ENCODE measurements around the gene FGF22.

- no peak for TF ChIP-seq CTCF (IDR thresholded peaks at IDR 0.05; ENCODE audit: low read depth, low read length)
- no peak for TF ChIP-seq MAX (IDR thresholded peaks at IDR 0.05; ENCODE audit: low read depth, low read length)
- no peak for TF ChIP-seq POLR2A (IDR thresholded peaks at IDR 0.05; ENCODE audit: extremely low read depth, insufficient read length)
- no peak for TF ChIP-seq MYC (IDR thresholded peaks at IDR 0.05; ENCODE audit: low read depth, low read length)
Observed at GRCh38 chr19:651114-651818, 11.6 kb downstream of the FGF22 start.

All from NB4 (cell line).